K562 (cell line): ENCODE results near the gene HS3ST5. TPM values are rescaled to one million over a fixed set of nuclear protein-coding genes. Genes with fewer than 3 reads are reported as not detected.

Experiments
- ATAC-seq: fragments of 200-7000 bp; cut with Tn5 transposase; 3 replicates; pipeline ENCODE4 v1.9.1; 2020; ENCODE audit warnings: moderate library complexity
- BruUV-seq: library from RNA; stranded (reverse); fragments of 400-500 nt; replicated peaks from 2 replicates; lab custom pipeline; 2021; lab: Mats Ljungman, UMichigan
- CTCF ChIA-PET: fragments of 300-600 bp; formaldehyde crosslinking; extraction: SDS; loops from one replicate; lab custom pipeline; 2021; ENCODE audit warnings: low intra/inter-chr PET ratio; lab: Yijun Ruan, JAX
- POLR2A ChIA-PET: fragments of 300-600, 350-650 bp; sonication (Branson Sonifier 250); formaldehyde crosslinking; extraction: SDS; loops from one replicate; lab custom pipeline; 2021; ENCODE audit warnings: antibody characterized with exemption, inconsistent platforms; lab: Yijun Ruan, JAX
- DNase-seq, 4 experiments: peaks; one replicate each; pipeline versions ENCODE4 v3.0.0 to v3.0.0-alpha.2; 2011 to 2018; ENCODE audit warnings: low spot score in 3 of 4, mixed read lengths in 3 of 4; ENCODE audit errors: extremely low read depth in 1 of 4
- FAIRE-seq: peaks from 2 replicates; lab custom pipeline; 2011; peaks lifted over from hg19 to GRCh38; lab: Jason Lieb, UNC
- H2AFZ ChIP-seq: 2 replicates; pipeline ENCODE4 v1.6.0; 2011; ENCODE audit warnings: low read depth, low read length, control low read depth, inconsistent platforms
- H3K27ac ChIP-seq: fragments of 200-600 bp; 3 replicates; pipeline ENCODE4 v1.8.0; 2011; ENCODE audit warnings: low read depth, mild to moderate bottlenecking, control low read depth, inconsistent platforms, low read length, moderate library complexity, mixed read lengths; ENCODE audit errors: extremely low read depth
- H3K27me3 ChIP-seq, 2 experiments: fragments of 300-600 bp in 1 of 2; 2 replicates in 1 of 2; 3 replicates in 1 of 2; pipeline versions ENCODE4 v1.6.0 to v1.8.0; 2011; ENCODE audit warnings: inconsistent platforms in 2 of 2, low read length in 2 of 2, mild to moderate bottlenecking in 1 of 2, mixed read lengths in 1 of 2, moderate library complexity in 1 of 2; ENCODE audit not compliant: control insufficient read depth in 2 of 2, insufficient read depth in 2 of 2
- H3K36me3 ChIP-seq: fragments of 300-600 bp; 3 replicates; pipeline ENCODE4 v1.8.0; 2011; ENCODE audit warnings: mild to moderate bottlenecking, low read length, inconsistent platforms; ENCODE audit not compliant: control insufficient read depth, insufficient read depth
- H3K4me1 ChIP-seq, 2 experiments: fragments of 200-600 bp in 1 of 2; replicated peaks in 1 of 2; 2 replicates in 1 of 2; 3 replicates in 1 of 2; pipeline versions ENCODE4 v1.5.1 to v1.8.0; 2011; ENCODE audit warnings: inconsistent platforms in 2 of 2, low read length in 2 of 2, mild to moderate bottlenecking in 1 of 2, mixed read lengths in 1 of 2, moderate library complexity in 1 of 2; ENCODE audit not compliant: control insufficient read depth in 2 of 2, insufficient read depth in 2 of 2
- H3K4me2 ChIP-seq: 2 replicates; pipeline ENCODE4 v1.6.1; 2011; ENCODE audit warnings: low read length, control low read depth, inconsistent platforms, mixed read lengths; ENCODE audit not compliant: insufficient read depth
- H3K4me3 ChIP-seq: fragments of 200-600 bp; sonication (generic), shearing (Covaris generic); 2 replicates; pipeline ENCODE4 v1.5.1; 2016; ENCODE audit warnings: control low read depth, inconsistent platforms
- H3K79me2 ChIP-seq: fragments of 200-600 bp; 3 replicates; pipeline ENCODE4 v1.8.0; 2011; ENCODE audit warnings: low read length, inconsistent platforms; ENCODE audit not compliant: control insufficient read depth, insufficient read depth
- H3K9ac ChIP-seq, 2 experiments: 2 replicates each; pipeline versions ENCODE4 v1.6.0 to v1.6.1; 2011; ENCODE audit warnings: low read depth in 2 of 2, low read length in 2 of 2, control low read depth in 1 of 2, inconsistent platforms in 1 of 2, mild to moderate bottlenecking in 1 of 2, mixed read lengths in 1 of 2; ENCODE audit not compliant: insufficient read depth in 1 of 2
- H3K9me1 ChIP-seq: one replicate; pipeline ENCODE4 v1.6.0; 2011; ENCODE audit warnings: inconsistent platforms, mild to moderate bottlenecking, low read length, moderate library complexity; ENCODE audit not compliant: control insufficient read depth, insufficient read depth
- H3K9me3 ChIP-seq: replicated peaks from 2 replicates; pipeline ENCODE4 v1.5.1; 2011; ENCODE audit warnings: low read depth, low read length, inconsistent platforms; ENCODE audit not compliant: control insufficient read depth, insufficient read depth
- H4K20me1 ChIP-seq: replicated peaks from 2 replicates; pipeline ENCODE4 v1.6.1; 2011; ENCODE audit warnings: low read length, inconsistent platforms, mixed read lengths; ENCODE audit not compliant: control insufficient read depth, insufficient read depth
- FOXK2 ChIP-seq, 2 experiments: fragments of 450-650 bp; IDR thresholded peaks in 1 of 2; conservative IDR thresholded peaks in 1 of 2; 2 replicates each; pipeline ENCODE4 v1.6.1; 2016; ENCODE audit warnings: low read depth in 2 of 2, mild to moderate bottlenecking in 1 of 2
- FOXO4 ChIP-seq: fragments of 450-650 bp; formaldehyde crosslinking; IDR thresholded peaks from 2 replicates; pipeline ENCODE4 v1.4.0; 2020; ENCODE audit warnings: mild to moderate bottlenecking, moderate library complexity
- GTF2F1 ChIP-seq: IDR thresholded peaks from 2 replicates; pipeline ENCODE4 v1.6.1; 2011; ENCODE audit warnings: low read depth, low read length, improper control_type of control experiment
- GTF3C2 ChIP-seq: IDR thresholded peaks from 3 replicates; pipeline ENCODE4 v1.6.1; 2011; ENCODE audit warnings: borderline replicate concordance, mild to moderate bottlenecking, moderate library complexity; ENCODE audit not compliant: insufficient read length; ENCODE audit errors: extremely low read depth
- MTA3 ChIP-seq: fragments of 450-650 bp; formaldehyde crosslinking; IDR thresholded peaks from 2 replicates; pipeline ENCODE4 v1.6.1; 2017; ENCODE audit warnings: mild to moderate bottlenecking, borderline replicate concordance
- PTTG1 ChIP-seq: fragments of 450-650 bp; IDR thresholded peaks from 2 replicates; pipeline ENCODE4 v1.6.1; 2016; ENCODE audit warnings: low read depth, mild to moderate bottlenecking, missing genetic modification characterization, missing compliant biosample characterization
- SRSF1 ChIP-seq: fragments of 200-400 bp; formaldehyde crosslinking; IDR thresholded peaks from 2 replicates; pipeline ENCODE4 v1.6.1; 2017; ENCODE audit warnings: mild to moderate bottlenecking, low read depth, low read length, moderate library complexity
- TCF15 ChIP-seq: fragments of 250-450 bp; sonication (Bioruptor Pico); IDR thresholded peaks from 2 replicates; pipeline ENCODE4 v1.8.0; 2022; ENCODE audit warnings: moderate library complexity, mild to moderate bottlenecking, inconsistent platforms
- ZKSCAN8 ChIP-seq: fragments of 200-800 bp; sonication (Bioruptor generic); IDR thresholded peaks from 2 replicates; pipeline ENCODE4 v1.6.1; 2016; ENCODE audit warnings: missing genetic modification characterization, missing compliant biosample characterization
- ZNF280B ChIP-seq: fragments of 250-450 bp; sonication (Bioruptor Pico); IDR thresholded peaks from 2 replicates; pipeline ENCODE4 v1.5.1; 2021; ENCODE audit warnings: mild to moderate bottlenecking
- WGBS: fragments of 100-300 bp; shearing (Covaris generic); methylation state at CpG from one replicate; pipeline ENCODE4 v1.1.6; 2016; ENCODE audit warnings: low coverage, mixed read lengths; ENCODE audit not compliant: insufficient coverage; ENCODE audit errors: missing lambda C conversion rate; 5-methylcytosine and 5-hydroxymethylcytosine counted together
- in situ Hi-C: fragments of 300-500 bp; cut with MboI; formaldehyde crosslinking; loops from 4 replicates; pipeline ENCODE4 v1.15.0; 2018; ENCODE audit warnings: inconsistent platforms, mixed read lengths
- intact Hi-C: fragments of 100-400 bp; cut with micrococcal nuclease; formaldehyde crosslinking; loops from 2 replicates; pipeline ENCODE4 v1.14.2; 2022
- polyA plus RNA-seq, 8 experiments: library from polyadenylated mRNA; depleted of rRNA in 4 of 8; stranded (reverse) in 5 of 8; unstranded in 3 of 8; fragments of >200 nt; fragmentation: Nextera tagmentation in 2 of 8; fragmentation: Illumina TruSeq in 1 of 8; extraction: Ambion mirVana in 2 of 8; extraction: Trizol in 1 of 8; gene quantifications; 2 replicates each; pipeline versions ENCODE4 v1.2.1 to v1.2.3, GENCODE V29; 2011 to 2014; ENCODE audit warnings: inconsistent platforms in 1 of 8, missing spikeins in 1 of 8
- total RNA-seq, 7 experiments: library from RNA; depleted of rRNA in 6 of 7; stranded (reverse); fragments of >200 nt in 6 of 7; fragmentation: Illumina TruSeq in 2 of 7; extraction: Trizol in 2 of 7; gene quantifications; 2 replicates each; pipeline versions ENCODE4 v1.2.1 to v1.2.3, GENCODE V29; 2011 to 2021; ENCODE audit warnings: low replicate concordance in 1 of 7

The HS3ST5 gene
- total and polyA plus RNA-seq, 9 of the 15 experiments (the other 6 are each of a cell fraction or from before 2014, with no cell fraction given), result not detected

DNA sequence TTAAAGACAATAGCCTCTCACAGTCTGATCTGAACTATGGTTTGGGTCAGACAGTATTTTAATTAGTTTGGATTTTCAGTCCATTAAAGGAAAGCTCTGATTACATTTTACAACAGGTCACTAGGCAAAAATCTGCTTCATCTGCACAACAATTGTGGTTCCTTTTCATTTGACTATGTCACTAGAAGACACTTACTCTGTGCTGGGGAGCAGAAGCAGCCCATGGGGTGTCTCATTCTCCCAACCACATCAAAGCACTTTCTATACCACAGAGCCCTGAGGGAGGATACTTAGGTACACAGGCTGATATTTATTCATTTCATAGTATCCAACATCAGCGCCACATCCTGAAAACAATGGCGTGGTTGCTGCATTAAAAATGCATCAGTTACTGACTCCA, 335.3 kb downstream of the HS3ST5 start:
- CTCF ChIA-PET, result no interaction called here

More for the DNA sequence above, 335.3 kb downstream of the HS3ST5 start:
- FAIRE-seq, result no peak
- POLR2A ChIA-PET, result no interaction called here
- Histone ChIP-seq H2AFZ (no peak overlapping the region), H3K27ac (no peak overlapping the region), H3K9me1 (no peaks in the 10 kb centered on the region), H4K20me1 (no peaks in the 10 kb centered on the region), H3K9me3 (no peaks in the 10 kb centered on the region), H3K79me2 (no peaks in the 10 kb centered on the region)
- WGBS, result 0% methylated on average over 2 of the region's 2 CpGs
- ATAC-seq, result no peak
- TF ChIP-seq FOXO4 (no peak), TCF15 (CRISPR knock-in tag) (no peak), ZKSCAN8 (no peak), SRSF1 (no peak), GTF2F1 (no peak), FOXK2 (conservative IDR thresholded peaks at IDR 0.05 in 1 of 2, IDR thresholded peaks at IDR 0.05 in 1 of 2; ENCODE audit: low read depth in 2 of 2) (no peak), GTF3C2 (no peak), MTA3 (no peak), ZNF280B (CRISPR knock-in tag) (no peak), PTTG1 (tag) (no peak)
- TF ChIP-seq, all 486 proteins: peak for 0
- DNase-seq, result no peak
- no TSS peak for BruUV-seq
- Histone ChIP-seq H3K36me3 (no peaks in the 10 kb centered on the region), H3K27me3 (no peaks in the 10 kb centered on the region; a peak in 1 of 5 replicates), H3K4me3 (no peak overlapping the region), H3K4me1 (no peaks in the 10 kb centered on the region), H3K9ac (no peak overlapping the region), H3K4me2 (no peak overlapping the region)
- intact Hi-C loops, result no loop called here
- in situ Hi-C loops, result no loop called here
